ENCODE results near the gene TCEAL3. TPM values are rescaled to one million over a fixed set of nuclear protein-coding genes. Genes with fewer than 3 reads are reported as not detected.

Gene TCEAL3
- total and polyA plus RNA-seq, 2 experiments from 2014 or later: 20.0 to 23.0 TPM

Other genes starting within 250 kb of the TCEAL3 start
- gene BEX3, start 231.4 kb upstream of the TCEAL3 start, total RNA-seq: 1,498 and 1,502 TPM in 2 replicates
- gene BEX3, start 231.4 kb upstream of the TCEAL3 start, polyA plus RNA-seq: 2,140 and 2,284 TPM in 2 replicates
- 0.42 and 2.4 TPM in 2 replicates for gene RAB40A, start 88.5 kb upstream of the TCEAL3 start, total RNA-seq
- gene RAB40A, start 88.5 kb upstream of the TCEAL3 start, polyA plus RNA-seq: 1.9 and 2.9 TPM in 2 replicates
- gene TCEAL4, start 22.4 kb upstream of the TCEAL3 start, total RNA-seq: 65.9 and 77.6 TPM in 2 replicates
- gene TCEAL4, start 22.4 kb upstream of the TCEAL3 start, polyA plus RNA-seq: 106 and 127 TPM in 2 replicates
- 93.8 and 121 TPM in 2 replicates for gene TCEAL1, start 21.0 kb downstream of the TCEAL3 start, total RNA-seq
- 51.5 and 66.3 TPM in 2 replicates for gene TCEAL1, start 21.0 kb downstream of the TCEAL3 start, polyA plus RNA-seq
- gene MORF4L2, start 78.7 kb downstream of the TCEAL3 start, total RNA-seq: 796 and 838 TPM in 2 replicates
- gene MORF4L2, start 78.7 kb downstream of the TCEAL3 start, polyA plus RNA-seq: 629 and 674 TPM in 2 replicates
- not detected in 2 replicates for gene TMEM31, start 102.9 kb downstream of the TCEAL3 start, total RNA-seq
- gene TMEM31, start 102.9 kb downstream of the TCEAL3 start, polyA plus RNA-seq: 1.7 and 1.8 TPM in 2 replicates
- gene PLP1, start 168.9 kb downstream of the TCEAL3 start, total RNA-seq: 0.03 and 0.07 TPM in 2 replicates
- gene PLP1, start 168.9 kb downstream of the TCEAL3 start, polyA plus RNA-seq: not detected in 2 replicates
- gene RAB9B, start 224.3 kb downstream of the TCEAL3 start, total RNA-seq: 3.4 and 5.8 TPM in 2 replicates
- 3.3 and 6.6 TPM in 2 replicates for gene RAB9B, start 224.3 kb downstream of the TCEAL3 start, polyA plus RNA-seq